HL-60 (cell line): Measurements from ENCODE around the gene CYP2U1.

Experiments
- CTCF ChIP-seq: IDR thresholded peaks from one replicate; pipeline ENCODE4 v1.5.1; 2011; ENCODE audit warnings: low read length, control low read depth, inconsistent platforms; ENCODE audit not compliant: insufficient read depth
- POLR2AphosphoS5 ChIP-seq: IDR thresholded peaks from 2 replicates; pipeline ENCODE4 v1.6.1; 2012; ENCODE audit warnings: low read depth
- REST ChIP-seq: IDR thresholded peaks from 2 replicates; pipeline ENCODE4 v1.6.1; 2012; ENCODE audit warnings: low read depth; ENCODE audit not compliant: insufficient replicate concordance

- no peak for TF ChIP-seq CTCF
- no peak for TF ChIP-seq REST
- no peak for TF ChIP-seq POLR2AphosphoS5
These were observed 57.4 kb downstream of the CYP2U1 start for GRCh38 chr4:107988763-107989035.
